CD4-positive, alpha-beta T cell treated with Interleukin-1 beta for 1 hour (primary cell): ENCODE results near the gene DNAH14.
A peak's percentile ranks its signal among the peaks of the same experiment; 100 is the strongest.
"Not testable (repeated sequence)": the region's sequence is repeated elsewhere in the genome, so short reads cannot be mapped to it uniquely, and the experiment has no call there.

Experiments
- DNase-seq, 2 donors: peaks; one replicate each; pipeline ENCODE4 v3.0.0-alpha.2; 2020 to 2022

The DNAH14 gene

GRCh38 chr1:224929335-224930237 lies at the start of gene DNAH14:
TSS of gene DNAH14 (plus strand) at chr1:224929675. CDS start at chr1:224952703, 23,028 bp downstream.
- DNase-seq: peak in 1 of 2 donors; percentile 1

DNA sequence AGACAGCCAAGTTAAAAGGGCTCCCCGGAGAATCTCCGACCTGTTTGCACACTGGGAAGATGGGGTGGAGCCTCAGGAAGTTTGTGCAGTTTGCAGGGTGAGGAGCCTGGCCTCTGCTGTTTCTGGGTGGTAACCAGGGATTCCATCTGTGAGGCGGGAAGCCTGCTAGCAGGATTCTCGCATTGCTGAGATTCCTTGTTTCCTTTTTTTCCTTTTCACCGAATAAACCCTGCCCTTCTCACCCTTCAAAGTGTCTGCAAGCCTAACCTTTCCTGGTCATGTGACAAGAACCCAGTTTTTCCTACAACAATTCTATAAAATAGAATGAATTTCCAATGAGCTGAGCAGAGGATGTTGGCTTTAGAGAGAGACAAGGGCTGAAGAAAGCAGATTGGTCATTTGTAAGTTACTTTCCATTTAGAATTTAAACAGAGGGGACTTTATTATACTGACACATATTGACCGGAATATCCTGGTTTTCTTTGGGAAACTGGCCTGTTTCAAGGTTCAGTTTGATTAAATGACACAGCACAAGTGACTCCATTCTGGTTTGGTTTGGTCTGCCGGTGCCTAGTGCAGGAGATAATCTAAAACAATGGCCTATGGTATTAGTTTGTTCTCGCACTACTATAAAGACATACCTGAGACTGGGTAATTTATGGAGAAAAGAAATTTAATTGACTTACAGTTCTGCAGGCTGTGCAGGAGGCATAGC lies 48.7 kb upstream of the DNAH14 start:
- DNase-seq: no peak

GRCh38 chr1:224881308-224881692 lies 48.2 kb upstream of the DNAH14 start:
- not testable (repeated sequence) for DNase-seq

DNA sequence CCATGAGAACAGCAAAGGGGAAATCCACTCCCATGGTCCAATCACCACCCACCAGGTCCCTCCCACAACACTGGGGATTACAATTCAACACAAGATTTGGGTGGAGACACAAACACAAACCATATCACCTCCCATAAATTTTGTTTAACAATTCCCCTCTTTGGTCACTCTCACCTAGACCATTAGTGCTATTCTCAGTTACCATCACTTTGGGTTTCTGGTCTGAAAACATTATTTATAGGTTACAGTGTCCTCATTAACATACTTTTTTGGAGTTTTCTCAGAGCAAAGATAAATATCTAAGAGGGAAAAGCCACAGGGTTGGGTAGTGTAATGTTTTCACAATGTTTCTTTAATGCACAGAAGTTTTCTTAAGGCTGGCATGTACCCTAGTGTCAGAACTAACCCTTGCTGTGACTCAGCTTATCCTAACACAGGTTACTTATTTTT lies 47.7 kb upstream of the DNAH14 start:
- DNase-seq: no peak

DNA sequence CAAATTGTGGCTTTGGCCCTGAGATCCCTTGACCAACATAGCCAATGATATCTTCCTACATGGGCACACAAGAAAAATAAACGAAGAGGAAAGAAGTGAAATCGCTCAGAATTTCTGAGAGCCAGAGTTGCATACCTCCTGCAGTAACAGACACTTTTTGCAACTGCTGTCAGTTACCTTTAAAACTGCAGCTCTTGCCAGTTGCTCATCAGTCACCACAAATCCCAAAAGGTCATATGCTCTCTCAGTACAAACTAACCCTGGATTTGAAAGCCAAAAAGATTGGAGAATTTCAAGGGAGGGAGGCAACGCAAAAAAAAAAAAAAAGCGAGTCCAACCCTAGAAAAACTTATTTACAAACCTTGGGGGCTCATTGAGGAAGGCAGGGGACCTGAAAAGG lies 47.2 kb upstream of the DNAH14 start:
- DNase-seq: no peak

GRCh38 chr1:224883091-224883490 lies 46.4 kb upstream of the DNAH14 start:
- DNase-seq: no peak

DNA sequence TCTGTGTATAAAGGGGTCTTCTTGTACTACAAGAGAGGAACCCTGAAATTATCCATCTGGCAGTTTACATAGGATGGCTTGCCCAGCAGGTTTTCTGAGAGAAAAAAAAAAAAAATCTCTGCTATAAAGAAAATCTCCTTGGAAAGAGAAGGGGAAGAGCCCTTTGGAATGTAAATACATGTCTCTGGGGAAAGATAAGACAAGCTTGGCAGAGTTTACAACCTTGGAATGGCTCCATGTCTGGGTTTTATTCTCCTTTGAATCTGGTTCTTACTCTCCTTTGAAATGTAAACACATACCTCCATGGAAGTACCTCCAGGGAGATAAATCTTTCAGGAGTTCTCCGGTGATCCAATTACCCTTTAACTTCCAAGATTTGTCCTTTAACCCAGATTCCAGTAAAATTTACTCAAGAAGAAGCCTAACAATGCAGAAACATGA lies 45.1 kb upstream of the DNAH14 start:
- DNase-seq: no peak

- DNase-seq: not testable (repeated sequence)
Measured at GRCh38 chr1:224885376-224885775, 44.1 kb upstream of the DNAH14 start.

DNA sequence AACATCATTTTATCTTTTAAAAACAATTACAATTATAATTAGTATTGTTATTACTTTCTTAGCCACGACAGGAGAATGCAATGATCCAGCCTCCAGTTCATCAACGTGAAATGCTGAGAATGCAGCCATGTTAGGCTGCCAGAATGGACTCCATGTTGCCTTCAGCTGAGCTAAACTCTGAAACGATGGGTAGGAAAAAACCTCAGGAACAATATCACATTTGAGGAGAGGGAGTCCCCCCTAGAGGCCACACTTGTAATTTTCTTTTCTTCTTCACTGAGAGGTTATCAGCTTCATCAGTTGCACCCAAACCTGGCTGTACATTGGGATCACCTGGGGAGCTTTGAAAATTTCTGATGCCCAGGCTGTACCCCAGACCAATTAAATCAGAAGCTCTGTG lies 34.6 kb upstream of the DNAH14 start:
- no peak for DNase-seq

GRCh38 chr1:224896130-224896781 lies 33.2 kb upstream of the DNAH14 start:
- no peak for DNase-seq

- no peak for DNase-seq
Measured at GRCh38 chr1:224897529-224898327, 31.7 kb upstream of the DNAH14 start.

- DNase-seq: no peak
Measured at GRCh38 chr1:224898937-224899336, 30.5 kb upstream of the DNAH14 start.

DNA sequence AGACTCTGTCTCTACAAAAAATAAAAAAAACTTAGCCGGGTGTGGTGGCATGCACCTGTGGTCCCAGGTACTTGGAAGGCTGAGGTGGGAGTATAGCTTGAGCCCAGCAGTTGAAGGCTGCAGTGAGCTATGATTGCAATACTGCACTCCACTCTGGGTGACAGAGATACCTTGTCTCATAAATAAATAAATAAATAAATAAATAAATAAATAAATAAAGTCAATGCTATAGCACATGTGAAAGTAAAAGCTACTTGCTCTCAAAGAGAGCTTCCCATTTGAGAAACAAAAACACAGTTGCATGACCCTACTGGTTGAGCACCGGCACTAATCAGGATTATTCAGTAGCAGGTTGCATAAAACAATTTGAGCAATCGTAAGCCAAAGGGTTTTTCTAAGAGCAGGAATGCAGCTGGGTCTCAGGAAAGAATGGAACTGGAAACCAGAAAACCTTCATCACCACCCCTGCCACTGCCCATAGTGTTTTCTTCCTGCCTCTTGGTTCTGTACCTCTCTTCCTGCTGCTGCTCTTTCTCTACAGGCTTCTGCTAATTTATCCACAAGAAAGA lies 29.3 kb upstream of the DNAH14 start:
- no peak for DNase-seq

DNA sequence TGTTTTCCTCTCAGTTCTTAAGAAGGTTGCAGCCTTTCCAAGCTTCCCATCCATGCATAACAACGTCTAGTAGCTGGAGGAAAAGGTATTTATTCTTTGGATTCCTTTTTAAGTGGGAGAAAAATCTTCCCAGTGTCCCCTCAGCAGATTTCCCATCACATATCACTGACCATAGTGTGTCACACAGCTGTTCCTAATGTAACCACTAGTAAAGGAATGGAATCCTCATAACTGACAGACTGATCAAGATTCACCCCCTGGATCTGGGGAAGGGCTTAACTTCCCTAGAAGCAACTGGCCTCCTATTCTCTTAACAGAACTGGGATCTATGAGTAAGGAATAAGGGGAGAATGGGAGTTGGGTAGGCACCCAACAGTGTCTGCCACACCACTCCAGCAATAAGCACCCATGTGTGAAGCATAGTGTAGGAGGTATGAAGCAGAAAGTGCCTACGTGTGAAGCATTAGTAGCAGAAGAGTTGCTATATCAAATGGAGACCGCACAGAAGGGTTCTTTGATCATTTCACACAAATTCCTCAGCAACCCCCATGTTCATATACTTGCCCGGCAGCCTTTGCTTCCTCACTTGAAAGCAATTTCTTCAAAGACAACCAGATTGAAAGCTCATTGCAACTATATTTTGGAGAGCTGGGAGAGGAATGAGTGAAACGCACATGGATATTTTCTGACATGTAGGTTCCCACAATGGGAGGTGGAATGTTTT lies 28.2 kb upstream of the DNAH14 start:
- no peak for DNase-seq

DNA sequence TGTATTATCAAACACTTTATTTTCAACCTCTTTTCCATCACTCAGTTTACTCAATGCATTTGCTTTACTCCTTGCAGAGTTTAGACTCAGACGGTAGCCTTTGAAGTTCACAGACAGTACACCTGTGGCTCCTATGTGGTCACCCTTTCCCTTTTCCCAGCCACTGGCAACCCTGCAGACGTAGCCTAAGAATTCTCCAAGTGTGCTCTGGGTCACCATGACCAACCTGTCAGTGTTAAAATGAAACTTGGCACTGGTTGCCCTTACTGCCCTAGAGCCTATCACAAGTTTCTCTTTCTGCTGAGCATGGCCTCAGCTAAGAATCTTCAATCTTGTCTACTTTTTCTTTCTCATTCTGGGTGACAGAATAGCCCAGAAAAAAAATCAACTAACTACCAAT lies 25.5 kb upstream of the DNAH14 start:
- no peak for DNase-seq

GRCh38 chr1:224906340-224906739 lies 23.1 kb upstream of the DNAH14 start:
- no peak for DNase-seq

- no peak for DNase-seq
Measured at GRCh38 chr1:224911217-224911616, 18.3 kb upstream of the DNAH14 start.

DNA sequence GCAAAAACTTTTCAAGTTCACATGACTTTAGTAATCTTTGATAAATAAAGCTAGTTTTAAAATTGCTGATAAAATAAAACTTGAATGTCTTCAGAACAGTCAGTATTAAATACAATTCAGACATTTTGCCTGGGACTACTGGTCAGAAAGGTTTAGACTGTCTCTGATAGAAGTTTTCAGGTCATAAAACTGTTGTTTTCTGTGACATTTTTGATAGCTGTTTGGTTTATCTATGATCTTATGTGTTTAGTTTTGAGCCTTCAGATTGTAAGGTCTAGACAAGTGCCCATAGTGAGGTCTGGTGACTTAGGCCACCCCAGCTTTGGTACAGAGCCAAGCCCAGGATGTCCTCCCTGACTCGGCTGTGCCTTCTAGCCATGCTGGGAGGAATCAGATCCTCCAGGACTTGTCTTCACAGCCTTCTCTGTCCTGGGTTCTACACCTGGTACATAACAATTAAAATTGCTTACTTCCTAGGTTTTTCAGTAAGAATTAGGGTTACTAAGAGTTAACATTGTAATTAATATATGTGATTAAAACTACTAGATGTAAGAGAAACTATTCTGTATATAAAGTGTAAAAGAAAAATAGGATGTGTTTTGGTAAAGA lies 15.1 kb upstream of the DNAH14 start:
- DNase-seq: no peak

DNA sequence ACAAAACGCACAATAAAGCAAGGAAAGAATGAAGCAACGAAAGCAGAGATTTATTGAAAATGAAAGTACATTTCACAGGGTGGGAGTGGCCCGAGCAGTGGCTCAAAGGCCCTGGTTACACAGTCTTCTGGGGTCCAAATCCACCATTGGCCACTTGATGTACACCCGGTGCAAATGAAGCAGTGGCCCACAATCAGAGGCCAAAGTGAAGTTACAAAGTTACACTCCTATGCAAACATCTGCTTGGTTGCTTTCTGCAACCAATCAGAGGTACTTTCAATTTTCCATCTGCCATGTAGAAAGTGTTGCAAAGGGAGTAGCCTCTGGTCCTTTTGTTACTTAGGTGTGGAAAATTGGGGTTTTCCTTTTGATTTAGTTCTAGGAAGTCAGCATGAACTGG lies 10.0 kb upstream of the DNAH14 start:
- no peak for DNase-seq

- no peak for DNase-seq
Measured at GRCh38 chr1:224920930-224921329, 8.5 kb upstream of the DNAH14 start.

GRCh38 chr1:224921354-224921753 lies 8.1 kb upstream of the DNAH14 start:
- DNase-seq: no peak
